HG03571 (cell line): ENCODE data around the gene SLC12A5.

ENCODE experiments used
- ATAC-seq: cut with Tn5 transposase; IDR thresholded peaks from one replicate; pipeline ENCODE4 v1.9.1; 2021; ENCODE audit not compliant: unreplicated experiment

Gene SLC12A5

GRCh38 chr20:46006022-46006705 lies 22.9 kb upstream of the SLC12A5 start:
- ATAC-seq, result no peak

- ATAC-seq, result no peak
Measured at GRCh38 chr20:46006964-46007363, 22.1 kb upstream of the SLC12A5 start.

DNA sequence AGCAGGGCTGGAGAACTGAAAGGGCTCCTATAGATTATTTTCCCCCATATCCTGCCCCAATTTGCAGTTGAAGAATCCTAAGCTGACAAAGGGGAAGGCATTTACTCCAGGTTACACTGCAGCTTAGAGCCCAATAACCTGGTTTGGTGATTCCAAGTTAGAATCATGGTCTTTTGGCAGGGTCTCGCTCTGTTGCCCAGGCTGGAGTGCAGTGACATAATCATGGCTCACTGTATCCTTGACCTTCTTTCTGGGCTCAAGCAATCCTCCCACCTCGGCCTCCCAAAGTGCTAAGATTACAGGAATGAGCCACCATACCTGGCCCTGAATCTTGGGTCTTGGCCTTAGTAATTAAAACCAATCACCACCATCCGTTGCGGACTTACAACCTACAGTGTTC lies 21.3 kb upstream of the SLC12A5 start:
- ATAC-seq, result no peak

DNA sequence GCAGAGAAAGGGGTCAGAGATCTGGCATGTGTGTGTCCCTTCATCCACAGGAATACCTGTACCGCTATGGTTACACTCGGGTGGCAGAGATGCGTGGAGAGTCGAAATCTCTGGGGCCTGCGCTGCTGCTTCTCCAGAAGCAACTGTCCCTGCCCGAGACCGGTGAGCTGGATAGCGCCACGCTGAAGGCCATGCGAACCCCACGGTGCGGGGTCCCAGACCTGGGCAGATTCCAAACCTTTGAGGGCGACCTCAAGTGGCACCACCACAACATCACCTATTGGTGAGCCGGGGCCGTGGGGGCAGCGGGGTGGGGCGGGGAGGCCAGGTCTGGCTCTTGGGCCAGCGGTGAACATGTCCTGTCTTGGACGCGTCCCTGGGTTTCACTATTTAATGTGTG lies 19.2 kb upstream of the SLC12A5 start:
- ATAC-seq, result no peak

DNA sequence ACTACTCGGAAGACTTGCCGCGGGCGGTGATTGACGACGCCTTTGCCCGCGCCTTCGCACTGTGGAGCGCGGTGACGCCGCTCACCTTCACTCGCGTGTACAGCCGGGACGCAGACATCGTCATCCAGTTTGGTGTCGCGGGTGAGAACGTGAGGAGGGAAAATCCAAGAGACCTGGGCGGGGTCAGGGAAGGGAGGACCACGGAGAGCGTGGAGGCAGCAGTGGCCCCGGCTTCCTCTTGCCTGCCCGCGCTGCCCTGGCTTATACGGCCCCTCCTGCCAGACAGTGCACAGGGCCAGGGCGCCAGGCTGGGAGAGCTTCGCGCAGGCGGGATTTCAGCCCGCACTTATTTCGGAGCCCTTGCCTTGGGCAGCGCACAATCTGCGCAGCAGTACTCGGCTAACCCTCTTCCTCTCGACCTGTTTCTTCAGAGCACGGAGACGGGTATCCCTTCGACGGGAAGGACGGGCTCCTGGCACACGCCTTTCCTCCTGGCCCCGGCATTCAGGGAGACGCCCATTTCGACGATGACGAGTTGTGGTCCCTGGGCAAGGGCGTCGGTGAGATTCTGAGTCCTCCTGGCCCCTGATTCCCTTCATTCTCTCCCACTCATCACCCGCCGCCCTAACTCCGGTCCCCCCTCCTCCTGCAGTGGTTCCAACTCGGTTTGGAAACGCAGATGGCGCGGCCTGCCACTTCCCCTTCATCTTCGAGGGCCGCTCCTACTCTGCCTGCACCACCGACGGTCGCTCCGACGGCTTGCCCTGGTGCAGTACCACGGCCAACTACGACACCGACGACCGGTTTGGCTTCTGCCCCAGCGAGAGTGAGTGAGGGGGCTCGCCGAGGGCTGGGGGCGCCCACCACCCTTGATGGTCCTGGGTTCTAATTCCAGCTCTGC lies 18.3 kb upstream of the SLC12A5 start:
- ATAC-seq, result no peak

DNA sequence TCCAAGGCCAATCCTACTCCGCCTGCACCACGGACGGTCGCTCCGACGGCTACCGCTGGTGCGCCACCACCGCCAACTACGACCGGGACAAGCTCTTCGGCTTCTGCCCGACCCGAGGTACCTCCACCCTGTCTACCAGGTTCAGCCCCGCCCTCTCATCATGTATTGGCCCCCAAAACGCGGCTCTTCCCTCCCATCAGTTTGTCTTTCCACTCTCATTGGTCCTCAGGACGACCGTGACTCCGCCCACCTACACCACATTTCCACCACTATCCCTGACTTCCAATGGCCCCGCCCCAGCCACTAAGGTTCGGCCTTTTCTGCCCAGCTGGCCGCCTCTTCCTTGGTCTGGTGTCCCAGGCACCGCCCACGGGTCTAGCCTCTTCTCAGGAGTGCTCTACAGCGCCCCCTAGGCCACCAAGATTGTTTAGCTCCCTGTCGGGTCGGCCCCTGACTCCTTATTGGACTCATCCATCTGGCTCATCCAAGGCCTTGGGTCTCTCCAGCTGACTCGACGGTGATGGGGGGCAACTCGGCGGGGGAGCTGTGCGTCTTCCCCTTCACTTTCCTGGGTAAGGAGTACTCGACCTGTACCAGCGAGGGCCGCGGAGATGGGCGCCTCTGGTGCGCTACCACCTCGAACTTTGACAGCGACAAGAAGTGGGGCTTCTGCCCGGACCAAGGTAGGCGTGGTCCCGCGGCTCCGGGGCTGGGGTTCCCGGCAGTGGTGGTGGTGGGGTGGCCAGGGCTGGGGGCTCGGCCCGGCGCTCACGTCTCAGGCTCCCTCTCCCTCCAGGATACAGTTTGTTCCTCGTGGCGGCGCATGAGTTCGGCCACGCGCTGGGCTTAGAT lies 17.2 kb upstream of the SLC12A5 start:
- no peak for ATAC-seq

DNA sequence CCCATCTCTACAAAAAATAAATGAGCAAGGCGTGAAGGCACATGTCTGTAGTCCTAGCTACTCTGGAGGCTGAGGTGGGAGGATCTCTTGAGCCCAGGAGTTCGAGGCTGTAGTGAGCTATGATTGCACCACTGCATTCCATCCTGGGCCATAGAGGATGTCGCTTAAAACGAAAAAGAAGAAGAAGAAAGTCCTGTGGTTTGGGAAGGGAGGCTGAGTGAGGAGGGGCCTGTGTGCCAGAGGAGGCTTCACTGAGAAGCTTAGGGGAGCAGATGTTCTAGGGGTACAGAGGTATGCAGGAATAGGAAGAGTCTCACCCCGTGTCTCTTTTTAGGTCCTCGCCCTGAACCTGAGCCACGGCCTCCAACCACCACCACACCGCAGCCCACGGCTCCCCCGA lies 16.1 kb upstream of the SLC12A5 start:
- no peak for ATAC-seq

GRCh38 chr20:46013322-46013828 lies 15.6 kb upstream of the SLC12A5 start:
- ATAC-seq, result no peak

- peak; percentile 57 for ATAC-seq
Measured at GRCh38 chr20:46013829-46014516, 15.0 kb upstream of the SLC12A5 start.

- no peak for ATAC-seq
Measured at GRCh38 chr20:46014517-46015396, 14.3 kb upstream of the SLC12A5 start.

DNA sequence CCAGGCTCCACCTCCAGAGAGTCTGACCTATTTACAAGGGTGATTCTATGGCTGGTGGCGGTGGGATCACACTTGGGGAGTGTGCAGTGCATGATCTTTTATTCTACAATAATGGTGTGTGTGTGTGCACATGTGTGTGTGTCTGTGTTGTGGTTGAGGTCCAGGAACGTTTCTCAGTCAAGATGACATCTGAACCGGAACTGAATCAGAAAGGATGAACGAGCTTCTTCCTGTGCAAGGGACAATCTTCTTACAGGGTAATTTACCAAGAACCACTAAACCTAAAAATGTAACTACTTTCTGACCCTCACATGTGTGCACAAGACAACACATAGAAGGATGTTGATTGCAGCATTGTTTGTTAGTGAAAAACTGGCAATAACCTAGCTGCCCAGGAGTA lies 11.7 kb upstream of the SLC12A5 start:
- ATAC-seq, result no peak

GRCh38 chr20:46018112-46018511 lies 10.9 kb upstream of the SLC12A5 start:
- no peak for ATAC-seq

- no peak for ATAC-seq
Measured at GRCh38 chr20:46018611-46019010, 10.4 kb upstream of the SLC12A5 start.

GRCh38 chr20:46020555-46020954 lies 8.5 kb upstream of the SLC12A5 start:
- no peak for ATAC-seq

- no peak for ATAC-seq
Measured at GRCh38 chr20:46021361-46022359, 7.4 kb upstream of the SLC12A5 start.

- ATAC-seq, result no peak
Measured at GRCh38 chr20:46022411-46023147, 6.4 kb upstream of the SLC12A5 start.

GRCh38 chr20:46023148-46023484 lies 5.9 kb upstream of the SLC12A5 start:
- no peak for ATAC-seq

DNA sequence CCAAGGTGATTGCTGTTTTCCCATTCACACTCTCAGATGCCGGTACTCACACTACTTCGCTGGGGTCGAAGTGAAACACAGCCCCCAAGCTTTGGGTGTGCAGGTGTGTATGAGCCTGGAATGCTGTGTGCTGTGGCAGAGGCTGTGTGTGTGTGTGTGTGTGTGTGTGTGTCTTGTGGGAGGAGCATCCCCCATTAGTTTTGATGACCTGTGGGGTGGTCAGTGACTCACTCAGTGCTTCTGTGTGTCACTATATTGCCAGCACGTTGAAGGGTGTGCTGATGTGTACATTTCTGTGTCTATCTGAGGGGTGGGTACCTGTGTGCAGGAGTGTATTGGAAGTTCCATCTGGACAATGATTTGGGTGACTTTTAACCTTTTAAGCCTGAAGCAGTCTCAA lies 5.0 kb upstream of the SLC12A5 start:
- ATAC-seq, result no peak
